MV-4-11 (cell line): ENCODE measurements around the gene SELENON.

Source experiments
- DNase-seq: peaks from one replicate; lab custom pipeline; 2025; lab: John Stamatoyannopoulos, UW

SELENON gene

DNA sequence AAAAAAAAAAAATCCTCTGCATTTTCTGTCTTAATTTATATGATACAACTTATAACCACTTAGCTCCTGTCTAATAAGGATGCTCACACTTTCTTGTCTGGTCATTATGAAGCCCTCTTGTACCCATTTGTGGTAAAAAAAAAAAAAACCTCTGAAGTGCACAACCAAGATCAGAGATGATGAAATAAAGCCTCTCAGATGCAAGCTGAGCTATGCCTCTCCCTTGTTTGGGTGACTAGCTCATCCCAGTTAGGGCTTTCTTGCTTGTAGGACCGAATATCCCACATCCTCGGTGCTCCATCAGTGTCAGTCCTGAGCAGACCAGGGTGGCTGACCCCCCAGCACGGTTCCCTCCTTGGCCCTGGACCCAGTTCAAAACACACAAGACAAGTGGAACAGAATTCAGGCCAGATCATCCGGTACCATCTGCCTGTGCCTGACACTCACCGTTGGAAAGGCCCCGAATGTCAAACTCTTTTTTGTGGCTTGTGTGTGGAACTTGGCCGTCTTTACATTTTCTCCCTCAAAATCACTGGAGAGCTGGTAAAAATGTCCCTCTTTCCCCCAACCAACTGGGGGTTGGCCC lies 6.3 kb upstream of the SELENON start:
- DNase-seq = no peak

DNA sequence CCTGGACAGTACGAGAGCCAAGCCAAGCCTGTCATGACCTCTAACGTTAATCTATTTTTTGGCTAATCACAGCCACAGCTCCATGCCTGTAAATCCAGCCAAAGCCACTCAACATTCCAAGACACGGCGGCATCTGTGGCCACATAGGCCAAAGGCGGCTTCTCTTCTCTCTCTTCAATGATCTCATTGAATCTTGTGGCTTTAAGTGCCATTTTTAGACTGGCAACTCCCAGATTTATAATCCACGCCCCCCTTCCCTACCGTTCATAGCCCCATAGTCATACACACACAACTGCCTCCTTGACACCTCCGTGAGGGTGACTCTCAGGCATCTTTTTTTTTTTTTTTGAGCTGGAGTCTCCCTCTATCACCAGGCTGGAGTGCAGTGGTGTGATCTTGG lies 5.7 kb upstream of the SELENON start:
- no peak for DNase-seq

DNA sequence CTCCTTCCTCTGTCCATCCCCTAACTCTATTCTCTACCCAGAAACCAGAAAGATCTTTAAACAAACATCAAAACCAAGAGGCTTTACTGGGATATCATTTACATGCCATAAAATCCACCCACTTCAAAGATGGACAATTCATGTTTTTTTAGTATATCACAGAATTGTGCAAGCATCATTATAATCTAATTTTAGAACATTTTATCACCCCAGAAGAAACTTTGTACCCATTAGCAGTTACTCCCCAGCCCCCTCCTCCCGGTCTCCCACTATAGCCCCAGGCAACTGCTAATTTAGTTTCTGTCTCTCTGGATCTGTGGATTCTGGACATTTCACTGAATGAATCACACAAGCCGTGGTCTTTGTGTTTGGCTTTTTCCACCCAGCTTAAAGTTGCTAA lies 4.8 kb upstream of the SELENON start:
- DNase-seq = no peak

GRCh38 chr1:25795946-25796810 lies 3.8 kb upstream of the SELENON start:
- DNase-seq = no peak

DNA sequence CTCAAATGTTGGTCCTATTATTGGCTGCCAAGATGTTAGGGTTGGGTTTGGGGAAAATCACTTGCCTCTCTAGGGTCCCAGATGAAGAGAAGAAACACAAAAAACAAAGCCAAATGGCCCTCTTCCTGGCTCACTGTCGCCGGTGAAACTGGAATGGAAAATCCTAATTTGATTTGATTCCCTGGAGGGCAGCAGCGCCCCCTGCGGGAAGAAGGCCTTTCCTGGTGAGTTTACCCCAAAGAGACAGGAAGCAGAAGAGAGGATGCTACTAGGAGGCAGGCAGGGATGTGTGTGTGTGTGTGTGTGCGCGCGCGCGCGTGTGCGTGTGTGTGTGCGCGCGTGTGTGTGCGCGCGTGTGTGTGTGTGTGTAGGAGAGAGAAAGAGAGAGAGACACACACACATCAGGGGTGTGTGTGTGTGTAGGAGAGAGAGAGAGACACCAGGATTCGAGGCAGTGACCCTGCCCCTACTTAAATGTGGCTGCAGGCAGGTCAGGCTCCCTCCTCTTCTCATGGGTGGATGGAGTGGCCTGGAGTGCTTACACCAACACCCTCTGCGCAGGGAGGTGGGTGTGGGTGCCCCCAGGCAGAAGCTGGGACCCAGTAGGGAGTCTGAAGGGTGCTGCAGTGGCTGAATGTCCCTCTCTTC lies 3.1 kb upstream of the SELENON start:
- DNase-seq = peak; percentile 81

DNA sequence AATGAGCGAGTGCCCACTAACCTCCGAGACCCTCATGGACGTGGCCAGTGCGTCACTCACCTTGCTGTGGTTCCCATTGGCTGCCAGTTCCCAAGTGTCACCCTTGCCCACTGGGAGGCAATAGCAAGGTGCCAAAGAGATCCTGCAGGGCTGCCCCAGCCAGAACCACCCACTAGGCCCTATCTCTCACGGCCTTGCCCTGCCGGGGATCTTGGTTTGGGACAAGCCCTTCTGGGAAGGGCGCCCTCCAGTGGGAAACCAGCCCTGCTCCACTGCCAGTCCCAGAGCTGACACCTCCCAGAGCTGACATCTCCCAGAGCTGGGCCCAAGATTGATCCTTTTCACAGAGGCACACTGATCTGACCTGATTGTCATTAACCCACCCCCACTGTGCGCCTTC lies 2.1 kb upstream of the SELENON start:
- peak; percentile 19 for DNase-seq

GRCh38 chr1:25798666-25799351 lies 1.2 kb upstream of the SELENON start:
- no peak for DNase-seq

DNA sequence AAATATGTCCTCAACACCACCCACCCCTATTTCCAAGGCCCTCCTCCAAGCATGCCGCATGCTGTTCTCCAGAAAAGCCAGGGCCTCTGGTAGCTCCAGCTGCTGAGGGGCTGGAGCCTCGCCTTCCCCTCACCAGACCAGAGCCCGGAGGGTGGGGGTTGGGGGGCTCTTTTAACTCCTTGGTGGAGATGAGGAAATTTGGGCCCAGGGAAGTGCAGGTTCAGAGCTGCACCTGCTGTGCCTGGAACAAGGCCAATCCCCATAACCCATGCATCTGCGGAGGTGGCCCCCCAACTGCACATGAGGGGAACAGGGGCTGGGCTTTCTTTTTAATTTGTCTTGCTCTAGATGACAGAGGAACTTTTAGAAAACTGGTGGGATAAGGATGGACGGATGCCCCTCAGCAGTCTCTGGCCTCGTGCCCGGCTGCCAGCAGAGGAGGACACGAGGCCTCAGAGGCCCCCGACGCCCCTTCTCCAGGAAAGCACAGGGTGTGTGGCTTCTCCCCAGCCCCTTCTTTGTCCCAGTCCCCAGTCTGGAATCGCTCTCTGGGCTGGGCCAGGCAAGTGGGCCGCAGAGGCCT lies 550 bp upstream of the SELENON start:
- no peak for DNase-seq

GRCh38 chr1:25800703-25801377 lies 847 bp downstream of the SELENON start:
- DNase-seq = no peak

DNA sequence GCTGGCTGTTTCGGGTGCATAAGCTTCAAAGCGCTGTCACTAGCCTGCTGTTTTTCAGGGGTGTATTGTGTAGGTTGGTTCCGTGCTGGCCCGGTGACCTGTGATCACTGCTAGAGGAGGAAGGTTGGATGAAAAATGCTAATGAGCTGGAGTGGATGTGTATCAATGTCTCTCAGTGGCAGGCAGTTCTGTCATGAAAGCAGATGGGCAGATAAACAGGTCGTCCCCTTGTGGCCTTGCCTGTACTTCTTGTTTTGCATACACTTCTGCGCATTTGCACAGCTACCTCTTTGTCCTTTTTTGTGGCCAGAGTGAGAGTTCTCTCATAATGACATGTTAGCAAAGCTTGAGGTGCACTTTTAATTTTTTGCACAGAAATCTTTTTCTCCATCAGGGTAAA lies 2.9 kb downstream of the SELENON start:
- no peak for DNase-seq

- no peak for DNase-seq
These were observed 3.4 kb downstream of the SELENON start for GRCh38 chr1:25803368-25803767.

DNA sequence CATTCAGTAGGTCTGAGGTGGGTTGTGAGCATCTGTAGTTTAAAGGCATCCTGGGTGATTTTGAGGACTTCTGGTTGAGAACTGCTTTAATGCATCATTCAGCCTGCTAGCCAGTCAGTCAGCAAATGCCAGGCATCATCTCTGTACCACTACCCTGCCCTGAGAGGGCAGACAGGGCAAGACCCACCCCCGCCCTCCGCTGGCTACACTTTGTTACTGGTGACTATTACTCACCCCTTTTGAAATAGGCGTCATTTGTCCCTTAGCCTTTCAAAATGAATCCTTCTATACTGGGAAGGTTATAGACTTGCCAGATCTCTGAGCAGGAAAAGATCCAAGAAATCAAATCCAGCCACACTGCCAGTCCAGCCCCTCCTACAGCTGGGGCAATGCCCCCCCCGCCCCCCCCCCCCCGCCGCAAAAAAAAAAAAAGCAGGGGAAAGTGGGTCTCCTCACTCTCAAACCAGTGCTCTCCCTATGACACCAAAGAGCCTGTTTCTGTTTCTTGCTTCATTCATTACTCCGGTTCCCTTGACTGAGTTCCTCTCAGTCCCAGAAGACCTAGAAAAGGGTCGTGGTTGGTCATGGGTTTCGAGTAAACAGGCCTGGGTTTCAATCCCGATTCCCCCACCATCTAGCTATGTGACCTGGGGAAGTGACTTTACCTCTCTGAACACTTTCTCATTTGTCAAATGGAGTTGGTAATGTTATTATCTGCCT lies 4.4 kb downstream of the SELENON start:
- DNase-seq = no peak

DNA sequence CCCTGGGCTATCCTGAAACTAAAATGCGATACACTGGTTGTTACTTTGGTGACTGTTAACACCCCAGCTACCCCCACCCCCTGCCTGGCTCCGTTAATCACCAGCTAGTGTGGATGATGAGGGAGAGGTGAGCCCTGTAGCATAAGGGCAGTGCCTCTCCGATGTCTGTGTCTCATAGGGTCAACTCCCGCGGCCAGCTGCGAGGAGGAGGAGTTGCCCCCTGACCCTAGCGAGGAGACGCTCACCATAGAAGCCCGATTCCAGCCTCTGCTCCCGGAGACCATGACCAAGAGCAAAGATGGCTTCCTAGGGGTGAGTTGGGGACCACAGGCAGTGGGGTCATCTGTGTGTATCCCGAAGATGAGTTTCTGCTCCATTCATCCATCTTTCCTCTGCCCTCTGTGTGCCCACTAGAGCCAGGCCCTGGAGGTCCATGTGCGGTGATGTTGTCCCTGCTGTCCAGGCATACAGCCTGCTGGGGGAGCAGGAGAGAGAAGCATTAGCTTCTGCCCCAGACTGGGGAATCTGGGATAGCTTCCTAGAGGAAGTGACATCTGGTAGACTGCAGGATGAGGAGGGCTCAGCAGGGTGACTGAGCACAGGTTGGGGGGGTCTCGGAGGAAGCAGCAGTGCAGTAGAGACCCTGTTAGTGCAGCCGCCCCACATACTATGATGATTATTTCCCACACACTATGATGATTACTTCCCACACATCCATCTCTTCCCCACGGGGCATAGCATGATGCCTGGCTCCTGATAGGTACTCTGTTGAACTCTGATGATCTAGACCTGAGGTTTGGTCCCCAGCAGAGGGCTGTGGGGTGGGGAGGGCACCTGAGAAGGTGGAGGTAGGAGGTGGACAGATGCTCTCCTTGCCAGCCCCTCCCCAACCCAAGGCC lies 5.2 kb downstream of the SELENON start:
- no peak for DNase-seq

GRCh38 chr1:25805863-25806225 lies 5.9 kb downstream of the SELENON start:
- no peak for DNase-seq

DNA sequence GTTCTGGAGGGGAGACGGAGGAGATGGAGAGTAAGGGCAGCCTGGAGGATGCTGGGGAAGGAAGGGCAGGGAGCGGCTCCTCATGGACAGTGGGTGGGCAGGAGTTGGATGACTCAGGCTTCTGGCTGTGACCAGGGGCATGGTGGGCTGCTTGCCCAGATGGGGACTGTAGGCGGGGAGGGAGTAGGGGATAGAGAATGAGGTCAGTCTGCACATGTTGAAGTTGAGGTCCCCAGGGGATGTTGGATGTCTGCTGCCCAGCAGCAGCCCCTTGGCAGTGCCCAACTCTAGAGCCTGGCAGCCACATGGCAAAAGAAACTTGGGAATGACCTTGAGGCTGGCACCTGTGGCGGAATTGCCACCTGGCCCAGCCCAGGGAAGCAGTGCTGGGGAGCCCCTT lies 6.4 kb downstream of the SELENON start:
- DNase-seq = no peak

DNA sequence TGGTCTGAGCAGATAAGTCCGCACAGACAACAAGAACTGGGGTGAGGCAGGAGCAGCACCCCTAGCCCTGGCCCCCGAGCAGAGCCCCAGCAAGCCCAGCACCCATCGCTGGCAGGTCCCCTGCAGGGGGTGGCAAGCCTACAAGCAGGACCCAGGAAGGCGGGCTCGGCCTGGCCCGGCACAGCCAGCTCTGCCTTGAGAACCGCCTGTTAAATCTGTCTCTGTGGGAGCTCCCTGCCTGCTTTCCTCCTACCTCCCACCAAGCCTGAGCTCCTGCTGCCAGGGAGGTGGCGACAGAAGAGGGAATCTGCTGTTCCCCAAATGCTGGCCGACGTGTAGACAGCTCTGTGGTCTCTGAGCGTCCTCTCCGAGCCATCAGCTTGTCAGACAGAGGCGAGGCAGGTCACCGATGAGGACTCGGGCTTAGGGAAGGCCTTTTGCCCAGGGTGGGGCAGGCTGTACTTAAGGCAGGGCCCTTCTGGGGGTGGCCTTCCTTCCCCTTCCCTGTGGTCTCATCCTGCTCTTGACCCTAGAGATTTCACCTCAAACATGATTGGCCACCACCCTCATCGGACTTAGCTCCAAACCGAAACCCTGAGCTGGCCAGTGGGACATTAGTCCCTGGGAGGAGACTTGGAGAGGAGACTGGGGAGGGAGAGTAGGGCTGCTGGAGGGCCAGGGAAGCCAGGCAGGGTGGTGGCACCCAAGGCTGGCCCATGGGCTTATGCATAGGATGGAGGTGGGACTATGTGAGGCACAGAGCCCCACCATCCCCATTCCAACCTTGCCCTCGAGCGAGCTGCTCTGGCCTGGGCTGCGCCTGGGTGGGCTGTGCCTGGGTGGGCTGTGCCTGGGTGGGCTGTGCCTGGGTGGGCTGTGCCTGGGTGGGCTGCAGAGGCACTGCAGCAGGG lies 7.7 kb downstream of the SELENON start:
- no peak for DNase-seq

- DNase-seq = no peak
These were observed 8.7 kb downstream of the SELENON start for GRCh38 chr1:25808481-25809244.

DNA sequence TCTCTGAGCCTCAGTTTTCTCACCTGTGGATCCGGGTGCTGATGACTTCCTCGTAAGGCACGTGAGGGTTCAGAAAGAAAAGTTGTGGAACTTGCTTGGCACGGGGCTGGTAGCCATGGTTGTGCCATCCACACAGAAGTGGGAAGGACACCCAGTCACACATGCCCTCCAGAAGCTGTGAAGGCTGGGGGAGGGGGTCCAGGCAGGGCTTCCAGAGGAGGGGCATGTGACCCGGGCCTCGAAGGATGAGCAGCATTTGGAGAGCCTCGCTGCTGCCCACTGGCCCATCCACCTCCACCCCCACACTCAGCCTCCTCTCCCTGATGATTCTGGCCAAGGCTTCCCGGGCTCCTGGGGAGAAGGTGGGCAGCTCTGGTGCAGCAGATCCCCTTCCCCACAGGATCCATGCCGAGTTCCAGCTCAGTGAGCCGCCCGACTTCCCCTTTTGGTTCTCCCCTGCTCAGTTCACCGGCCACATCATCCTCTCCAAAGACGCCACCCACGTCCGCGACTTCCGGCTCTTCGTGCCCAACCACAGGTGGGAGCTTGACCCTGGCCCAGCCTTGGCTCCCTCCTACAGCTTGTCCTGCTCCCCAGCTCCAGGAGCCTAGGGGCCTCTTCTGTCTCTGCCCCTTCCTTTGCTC lies 9.4 kb downstream of the SELENON start:
- DNase-seq = peak; percentile 66
